HG03521 (cell line): Measurements from ENCODE around the gene CDK6.

Source experiments
- ATAC-seq: cut with Tn5 transposase; IDR thresholded peaks from one replicate; pipeline ENCODE4 v1.9.1; 2021; ENCODE audit warnings: mild to moderate bottlenecking, moderate library complexity; ENCODE audit not compliant: unreplicated experiment

Gene CDK6

DNA sequence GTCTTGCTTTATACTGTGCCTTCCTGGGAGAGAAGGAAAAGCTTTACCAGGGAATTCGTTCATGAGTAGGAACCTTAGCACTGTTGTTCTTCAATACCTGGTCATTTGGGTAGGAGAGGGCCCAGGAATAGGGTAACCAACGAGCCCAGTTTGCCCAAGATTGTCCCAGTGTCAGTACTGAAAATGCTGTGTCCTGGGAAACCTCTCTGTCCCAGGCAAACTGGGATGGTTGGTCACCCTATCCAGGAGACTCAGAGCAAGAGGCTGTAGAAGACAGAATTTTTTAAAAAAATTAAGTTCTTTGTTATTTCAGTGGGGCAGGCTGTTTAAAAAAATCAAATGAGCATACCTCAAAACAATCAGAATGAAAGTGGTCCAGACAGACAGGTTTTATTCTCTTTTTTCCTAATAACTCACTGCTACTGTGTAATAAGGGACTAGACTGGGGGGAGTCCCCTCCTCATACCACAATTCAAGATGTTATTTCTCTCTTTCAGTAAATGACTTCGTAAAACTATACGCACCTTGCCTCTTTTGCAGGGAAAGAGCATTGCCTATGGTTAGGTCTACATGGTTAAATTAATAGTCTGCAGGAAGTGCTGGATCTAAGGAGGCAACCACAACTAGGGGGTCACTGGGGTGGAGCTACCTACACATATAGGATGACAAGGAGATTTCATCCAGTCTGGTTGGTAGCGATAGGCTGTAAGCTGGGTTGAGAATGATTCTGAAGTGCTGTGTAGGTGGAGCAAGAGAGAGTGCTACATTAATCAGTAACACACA lies 205.1 kb downstream of the CDK6 start:
- ATAC-seq, result peak; percentile 59

- ATAC-seq, result no peak
These were observed 206.6 kb downstream of the CDK6 start for GRCh38 chr7:92629779-92630178.

DNA sequence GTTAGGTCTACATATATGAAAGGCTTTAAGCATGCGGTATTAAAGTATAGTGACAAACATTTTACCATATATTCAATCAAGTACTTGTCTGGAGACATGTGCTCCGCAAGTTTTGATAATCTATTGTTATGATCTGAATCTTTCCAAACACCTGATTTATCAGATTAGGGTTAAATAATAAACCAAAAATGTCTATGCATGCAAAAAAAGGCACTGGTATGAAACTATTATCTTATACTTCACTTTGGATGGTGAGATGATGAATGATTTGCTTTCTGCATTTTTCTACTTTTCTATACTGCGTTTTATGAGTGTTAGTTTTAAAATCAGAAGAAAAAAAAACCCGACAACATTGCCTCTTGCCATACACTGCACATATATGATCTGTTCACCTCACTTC lies 208.4 kb downstream of the CDK6 start:
- no peak for ATAC-seq

DNA sequence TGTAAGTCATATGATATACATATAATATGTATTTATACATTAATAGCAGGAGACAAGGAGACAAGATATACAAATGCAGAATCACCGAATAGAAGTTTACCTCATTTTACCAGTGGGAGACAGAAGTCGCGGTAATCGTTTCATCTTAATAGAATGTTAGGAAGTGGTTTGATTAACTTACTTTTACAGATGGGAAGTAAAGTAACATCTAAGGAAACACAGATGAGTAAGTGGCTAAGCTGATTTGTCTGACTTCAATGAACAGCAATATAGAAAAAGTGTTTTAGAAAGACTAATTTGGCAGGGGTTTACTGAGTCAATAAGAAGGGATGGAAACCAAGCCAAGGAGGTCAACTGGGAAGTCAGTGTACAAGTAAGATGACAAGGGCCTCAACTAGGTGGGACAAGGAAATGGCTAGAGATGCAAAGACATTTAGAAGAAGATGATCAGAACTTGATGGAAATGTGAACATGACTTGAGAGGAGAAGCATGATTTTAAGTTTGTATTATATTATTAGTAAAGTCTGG lies 210.0 kb downstream of the CDK6 start:
- no peak for ATAC-seq

DNA sequence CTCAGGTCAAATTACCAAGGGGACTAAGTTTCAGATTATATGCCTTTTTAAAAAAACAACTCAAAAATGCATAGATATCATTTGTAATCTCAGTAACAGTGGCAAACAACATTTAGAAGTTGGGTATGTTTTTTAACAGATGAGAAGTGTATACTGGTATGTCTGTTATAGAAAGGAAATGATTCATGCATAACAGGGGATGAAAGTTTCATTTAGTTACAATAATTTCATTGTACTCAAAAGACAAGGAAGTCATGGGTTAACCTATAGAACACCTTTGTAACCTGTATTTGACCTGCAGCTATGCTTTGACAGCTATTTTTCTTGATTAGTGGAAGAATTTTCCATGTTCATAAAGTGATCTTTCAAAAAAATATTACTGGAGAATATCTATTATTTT lies 210.8 kb downstream of the CDK6 start:
- no peak for ATAC-seq

DNA sequence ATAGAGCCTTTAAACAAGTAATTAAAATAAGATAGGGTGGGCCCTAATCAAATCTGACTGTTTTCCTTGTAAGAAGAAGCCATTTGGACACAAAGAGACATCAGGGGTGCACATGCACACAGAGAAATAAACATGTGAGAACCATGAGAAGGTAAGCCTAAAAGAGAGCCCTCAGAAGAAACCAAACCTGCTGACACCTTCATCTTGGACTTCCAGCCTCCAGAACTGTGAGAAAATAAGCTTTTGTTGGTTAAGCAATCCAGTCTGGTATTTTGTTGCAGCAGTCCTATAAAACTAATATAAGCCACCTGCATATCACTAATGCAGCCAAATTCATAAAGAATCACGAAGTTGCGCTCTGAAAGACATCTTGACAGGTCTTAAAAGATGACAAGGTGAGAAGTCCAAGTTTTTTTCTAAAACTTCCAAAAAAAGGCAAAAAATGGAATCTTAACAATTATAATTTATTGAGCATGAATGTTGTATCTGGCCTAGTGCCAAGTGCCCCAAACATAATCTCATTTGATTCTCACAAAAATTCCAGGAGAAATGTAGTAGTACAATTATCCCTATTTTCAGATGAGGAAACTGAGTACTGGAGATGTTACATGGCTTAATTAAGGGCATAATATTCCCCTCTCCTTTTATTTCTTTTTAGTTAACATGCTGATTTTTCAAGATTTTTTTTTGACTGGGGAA lies 211.9 kb downstream of the CDK6 start:
- ATAC-seq, result no peak

DNA sequence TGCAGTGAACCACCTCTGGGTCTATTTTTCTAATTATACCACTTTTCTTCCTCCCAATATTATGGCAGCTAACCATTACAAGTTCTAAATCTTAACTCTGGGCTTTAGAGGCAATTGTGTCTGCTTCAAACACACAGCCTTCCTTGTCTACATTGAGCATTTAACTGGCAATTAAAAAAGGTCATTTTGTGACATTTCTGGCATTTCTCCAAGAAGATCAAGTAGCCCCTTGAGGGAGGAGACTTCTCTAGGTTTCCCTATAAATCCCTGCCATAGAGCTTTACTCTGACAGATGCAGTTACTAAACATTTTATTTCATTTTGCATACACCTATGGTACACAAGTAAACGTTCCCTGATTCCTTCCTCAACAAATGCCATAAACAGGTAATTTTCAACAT lies 212.8 kb downstream of the CDK6 start:
- no peak for ATAC-seq

DNA sequence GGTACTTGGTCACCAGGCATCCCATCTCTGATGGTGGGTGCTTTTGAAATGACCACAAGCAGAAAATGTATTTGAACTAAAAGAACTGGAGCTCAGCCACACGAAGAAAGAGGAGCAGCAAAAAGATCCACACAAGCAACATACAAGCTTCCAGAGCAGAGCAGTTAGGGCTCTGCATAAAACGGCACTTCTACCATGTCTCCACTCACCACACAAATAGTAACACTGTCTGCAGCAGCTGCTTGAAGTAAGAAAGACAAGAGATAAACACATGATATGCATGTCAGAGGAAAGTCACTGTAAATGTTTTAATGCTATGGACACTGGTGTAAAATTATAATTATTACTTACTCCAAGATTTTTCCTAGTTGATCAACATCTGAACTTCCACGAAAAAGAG lies 213.7 kb downstream of the CDK6 start:
- ATAC-seq, result no peak

GRCh38 chr7:92622030-92622429 lies 214.3 kb downstream of the CDK6 start:
- ATAC-seq, result no peak

GRCh38 chr7:92621561-92622023 lies 214.8 kb downstream of the CDK6 start:
- ATAC-seq, result no peak

- peak; percentile 57 for ATAC-seq
These were observed 215.3 kb downstream of the CDK6 start for GRCh38 chr7:92621026-92621540.

DNA sequence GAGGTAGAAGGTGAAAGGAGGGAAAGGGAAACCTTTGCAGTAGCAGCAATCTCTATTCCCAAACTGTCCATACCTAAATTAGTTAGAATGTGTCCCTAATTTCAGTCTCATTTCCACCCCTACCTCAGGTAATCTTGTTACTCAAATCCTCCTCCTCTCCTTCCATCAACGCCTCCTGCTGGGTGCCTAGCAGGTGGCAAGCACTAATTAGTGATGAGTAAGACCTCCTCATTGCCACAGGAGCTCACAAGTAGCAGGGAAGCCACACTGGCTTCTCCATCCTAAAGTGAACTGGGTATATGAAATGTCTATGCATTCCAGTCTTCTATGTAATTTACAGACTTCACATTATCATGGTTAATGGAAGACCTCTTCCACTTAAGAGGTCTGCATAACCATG lies 220.5 kb downstream of the CDK6 start:
- no peak for ATAC-seq

GRCh38 chr7:92614660-92615174 lies 221.7 kb downstream of the CDK6 start:
- ATAC-seq, result no peak

- no peak for ATAC-seq
These were observed 222.7 kb downstream of the CDK6 start for GRCh38 chr7:92613720-92614119.

GRCh38 chr7:92613214-92613613 lies 223.2 kb downstream of the CDK6 start:
- ATAC-seq, result no peak

GRCh38 chr7:92612501-92612900 lies 223.9 kb downstream of the CDK6 start:
- ATAC-seq, result no peak

GRCh38 chr7:92611735-92612134 lies 224.6 kb downstream of the CDK6 start:
- ATAC-seq, result no peak

DNA sequence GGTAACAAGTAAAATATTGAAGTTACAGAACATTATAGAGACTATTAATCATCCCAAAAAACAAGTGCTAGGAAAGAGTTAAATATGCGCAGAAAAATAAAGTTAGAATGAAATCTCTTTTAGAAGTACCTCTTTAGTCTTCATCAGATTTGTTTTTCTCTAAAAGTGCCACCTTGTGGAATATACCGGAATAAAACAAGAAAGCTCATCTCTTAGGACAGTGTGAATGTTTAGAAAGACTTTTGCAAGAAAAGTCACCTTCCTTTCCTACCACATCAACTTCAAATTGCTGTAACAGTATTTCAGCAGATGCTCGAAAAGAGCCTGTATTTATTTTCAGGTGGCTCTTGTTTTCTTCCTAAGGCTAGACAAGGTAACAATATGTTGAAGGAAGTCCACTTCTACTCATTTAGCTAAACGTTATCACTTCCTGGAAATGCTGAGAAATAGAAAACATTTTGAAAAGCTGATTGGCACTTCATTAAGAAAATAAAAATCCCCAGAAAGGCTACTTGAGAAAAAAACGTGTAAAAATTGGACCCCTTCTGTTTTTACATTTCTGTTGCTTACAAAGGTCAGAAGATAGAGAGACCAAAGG lies 226.4 kb downstream of the CDK6 start:
- no peak for ATAC-seq

DNA sequence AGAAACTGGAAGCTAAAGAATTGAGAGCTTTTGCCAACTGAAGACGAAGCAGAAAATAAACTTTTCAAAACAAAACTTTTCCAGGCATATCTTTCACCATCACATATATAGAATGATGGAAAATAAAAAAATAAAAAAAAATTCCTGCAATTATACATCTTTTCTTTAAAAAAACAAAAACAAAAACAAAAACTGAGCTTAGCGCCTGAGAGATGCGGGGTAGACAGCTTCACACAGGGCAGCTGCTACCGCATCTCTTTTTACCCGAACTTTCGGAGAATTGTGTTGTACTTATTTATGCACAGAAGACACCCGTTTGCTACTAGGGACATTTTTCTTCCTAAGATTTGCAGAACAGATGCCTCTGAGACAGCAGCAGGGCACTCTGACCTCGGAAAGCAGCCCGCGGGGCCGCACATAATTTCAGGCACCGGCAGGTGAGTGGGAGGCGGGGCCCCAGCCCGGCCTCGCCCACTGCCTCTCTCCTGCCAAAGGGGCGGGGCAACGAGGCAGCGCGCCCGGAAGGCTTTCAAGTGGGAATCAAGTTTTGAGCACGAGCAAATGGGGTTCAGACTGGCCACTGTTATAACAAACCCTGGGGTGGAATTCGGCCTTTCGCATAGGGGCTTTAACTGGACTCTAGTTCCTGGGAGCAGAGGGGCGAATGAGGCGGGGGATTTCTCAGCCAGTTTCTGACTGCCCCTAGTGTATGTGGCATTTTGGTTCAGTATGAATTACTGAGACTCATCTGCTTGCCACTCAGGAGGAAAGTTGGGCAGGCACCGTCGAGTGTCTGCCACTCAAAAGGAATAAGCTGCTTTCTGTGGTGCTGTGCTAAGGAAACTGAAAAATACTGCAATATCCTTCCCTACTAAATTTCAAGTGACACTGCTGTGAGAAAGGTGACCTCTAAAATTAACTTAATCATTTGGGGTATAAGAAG lies 227.7 kb downstream of the CDK6 start:
- no peak for ATAC-seq

- no peak for ATAC-seq
These were observed 229.4 kb downstream of the CDK6 start for GRCh38 chr7:92606985-92607384.
